ENCODE data around the gene RNF14.

- TF ChIP-seq TSHZ2 (CRISPR knock-in tag; IDR thresholded peaks at IDR 0.05) (no peak), RARB (CRISPR knock-in tag; IDR thresholded peaks at IDR 0.05) (no peak), TCF4 (CRISPR knock-in tag; IDR thresholded peaks at IDR 0.05; ENCODE audit: borderline replicate concordance) (no peak), ZFP3 (CRISPR knock-in tag; IDR thresholded peaks at IDR 0.05) (no peak), ZNF8 (CRISPR knock-in tag; IDR thresholded peaks at IDR 0.05) (no peak), ARNTL (CRISPR knock-in tag; IDR thresholded peaks at IDR 0.05; ENCODE audit: borderline replicate concordance, low read depth) (no peak), CSRNP3 (CRISPR knock-in tag; IDR thresholded peaks at IDR 0.05) (no peak), SNAI2 (CRISPR knock-in tag; IDR thresholded peaks at IDR 0.05) (no peak), ZFP30 (CRISPR knock-in tag; IDR thresholded peaks at IDR 0.05) (no peak)
These were observed 46.1 kb downstream of the RNF14 start for GRCh38 chr5:142014911-142015584.
